H1 (cell line): ENCODE data around the gene WDR44. TPM values are rescaled to one million over a fixed set of nuclear protein-coding genes. Genes with fewer than 3 reads are reported as not detected.
"Not testable (repeated sequence)": the region's sequence is repeated elsewhere in the genome, so short reads cannot be mapped to it uniquely, and the experiment has no call there.

Source experiments
- CTCF ChIA-PET: fragments of 300-600 bp; sonication (Branson Sonifier 250); formaldehyde crosslinking; loops from one replicate; lab custom pipeline; 2021; ENCODE audit not compliant: partially characterized antibody; lab: Charles Lee
- POLR2A ChIA-PET: fragments of 300-600 bp; sonication (Branson Sonifier 250); formaldehyde crosslinking; loops from one replicate; lab custom pipeline; 2021; ENCODE audit warnings: inconsistent platforms; ENCODE audit not compliant: partially characterized antibody; lab: Charles Lee
- DNase-seq, 2 experiments: peaks; one replicate each; pipeline versions ENCODE4 v3.0.0 to v3.0.0-alpha.2; 2010 to 2022; ENCODE audit warnings: low spot score in 2 of 2, low read depth in 1 of 2, mixed read lengths in 1 of 2
- FAIRE-seq: peaks from 2 replicates; lab custom pipeline; 2011; peaks lifted over from hg19 to GRCh38; lab: Jason Lieb, UNC
- H2AFZ ChIP-seq: 2 replicates; pipeline ENCODE4 v1.8.1; 2012; ENCODE audit warnings: low read length, inconsistent platforms
- H2AK5ac ChIP-seq: 2 replicates; pipeline ENCODE4 v1.6.1; 2013; ENCODE audit warnings: low read depth, low read length
- H2BK120ac ChIP-seq: replicated peaks from 2 replicates; pipeline ENCODE3; 2013; ENCODE audit warnings: low read depth, low read length, inconsistent platforms
- H2BK12ac ChIP-seq: 2 replicates; pipeline ENCODE4 v1.6.1; 2013; ENCODE audit warnings: low read depth, low read length
- H2BK15ac ChIP-seq: 2 replicates; pipeline ENCODE4 v1.6.1; 2013; ENCODE audit warnings: low read length
- H2BK20ac ChIP-seq: 2 replicates; pipeline ENCODE4 v1.6.1; 2013; ENCODE audit warnings: low read length
- H2BK5ac ChIP-seq: 2 replicates; pipeline ENCODE4 v1.6.1; 2013; ENCODE audit warnings: low read depth, low read length
- H3K14ac ChIP-seq: 2 replicates; pipeline ENCODE4 v1.6.1; 2013; ENCODE audit warnings: inconsistent platforms; ENCODE audit not compliant: insufficient read length
- H3K18ac ChIP-seq: 2 replicates; pipeline ENCODE4 v1.6.1; 2013; ENCODE audit warnings: low read length; ENCODE audit errors: extremely low read depth
- H3K23ac ChIP-seq: 2 replicates; pipeline ENCODE4 v1.6.1; 2013; ENCODE audit warnings: inconsistent platforms; ENCODE audit not compliant: insufficient read length
- H3K23me2 ChIP-seq: 2 replicates; pipeline ENCODE4 v1.6.1; 2013; ENCODE audit warnings: low read depth, low read length
- H3K27ac ChIP-seq: 2 replicates; pipeline ENCODE4 v1.6.1; 2011; ENCODE audit warnings: low read depth, low read length, inconsistent platforms
- H3K27me3 ChIP-seq, 4 experiments: replicated peaks in 1 of 4; 1 replicate in 1 of 4; 2 replicates in 3 of 4; pipeline versions ENCODE4 v1.6.1 to v1.8.1; 2011 to 2013; ENCODE audit warnings: low read length in 3 of 4, mild to moderate bottlenecking in 3 of 4, inconsistent platforms in 2 of 4, mixed read lengths in 2 of 4, moderate library complexity in 1 of 4; ENCODE audit not compliant: control insufficient read depth in 3 of 4, insufficient read depth in 3 of 4; ENCODE audit errors: extremely low read depth in 1 of 4
- H3K36me3 ChIP-seq, 4 experiments: 2 replicates each; pipeline versions ENCODE4 v1.6.1 to v1.8.1; 2011 to 2013; ENCODE audit warnings: mild to moderate bottlenecking in 4 of 4, low read length in 3 of 4, moderate library complexity in 2 of 4, control low read depth in 1 of 4, inconsistent platforms in 1 of 4; ENCODE audit not compliant: insufficient read depth in 4 of 4, control insufficient read depth in 2 of 4
- H3K4ac ChIP-seq: replicated peaks from 2 replicates; pipeline ENCODE3; 2013; ENCODE audit warnings: low read length, low read depth, mixed read lengths, inconsistent platforms; ENCODE audit not compliant: insufficient read length
- H3K4me1 ChIP-seq, 4 experiments: replicated peaks in 1 of 4; 1 replicate in 1 of 4; 2 replicates in 3 of 4; pipeline versions ENCODE4 v1.6.1 to v1.8.1; 2011 to 2013; ENCODE audit warnings: low read length in 3 of 4, inconsistent platforms in 2 of 4, mixed read lengths in 1 of 4; ENCODE audit not compliant: insufficient read depth in 4 of 4, control insufficient read depth in 3 of 4
- H3K4me2 ChIP-seq, 2 experiments: 2 replicates each; pipeline versions ENCODE4 v1.6.1 to v1.8.1; 2011 to 2013; ENCODE audit warnings: low read depth in 2 of 2, low read length in 2 of 2, control low read depth in 1 of 2, inconsistent platforms in 1 of 2, mild to moderate bottlenecking in 1 of 2; ENCODE audit not compliant: insufficient read depth in 1 of 2
- H3K4me3 ChIP-seq, 4 experiments: fragments of 200-600, 300-600 bp in 1 of 4; sonication (generic), shearing (Covaris generic), sonication (Bioruptor Twin) in 1 of 4; 2 replicates each; pipeline versions ENCODE4 v1.5.1 to v1.8.1; 2011 to 2016; ENCODE audit warnings: low read length in 4 of 4, low read depth in 3 of 4, control low read depth in 2 of 4, inconsistent platforms in 2 of 4, mild to moderate bottlenecking in 2 of 4, mixed read lengths in 1 of 4, moderate library complexity in 1 of 4; ENCODE audit not compliant: insufficient read depth in 2 of 4; ENCODE audit errors: extremely low read depth in 1 of 4
- H3K56ac ChIP-seq: replicated peaks from 2 replicates; pipeline ENCODE3; 2013; ENCODE audit warnings: low read depth, mild to moderate bottlenecking, mixed read lengths, low read length, inconsistent platforms; ENCODE audit not compliant: insufficient read length
- H3K79me1 ChIP-seq: 2 replicates; pipeline ENCODE4 v1.6.1; 2013; ENCODE audit warnings: low read depth, low read length, control low read depth
- H3K79me2 ChIP-seq, 2 experiments: 2 replicates each; pipeline versions ENCODE4 v1.6.1 to v1.8.1; 2012 to 2013; ENCODE audit warnings: low read length in 2 of 2, mild to moderate bottlenecking in 2 of 2, inconsistent platforms in 1 of 2; ENCODE audit not compliant: insufficient read depth in 2 of 2, control insufficient read depth in 1 of 2
- H3K9ac ChIP-seq, 4 experiments: replicated peaks in 1 of 4; 1 replicate in 1 of 4; 2 replicates in 3 of 4; pipeline versions ENCODE4 v1.6.1 to v1.8.1; 2011 to 2013; ENCODE audit warnings: low read depth in 3 of 4, low read length in 3 of 4, control low read depth in 2 of 4, mild to moderate bottlenecking in 2 of 4, moderate library complexity in 2 of 4, inconsistent platforms in 1 of 4; ENCODE audit errors: extremely low read depth in 1 of 4
- H3K9me3 ChIP-seq, 2 experiments: 2 replicates each; pipeline versions ENCODE4 v1.6.1 to v1.8.1; 2012 to 2013; ENCODE audit warnings: mild to moderate bottlenecking in 2 of 2, moderate library complexity in 2 of 2, control low read depth in 1 of 2, inconsistent platforms in 1 of 2, low read depth in 1 of 2, low read length in 1 of 2, mixed read lengths in 1 of 2; ENCODE audit not compliant: insufficient read depth in 2 of 2
- H4K20me1 ChIP-seq, 2 experiments: replicated peaks in 1 of 2; 2 replicates each; pipeline versions ENCODE3 to v1.8.1; 2011 to 2013; ENCODE audit warnings: inconsistent platforms in 2 of 2, low read length in 2 of 2, mild to moderate bottlenecking in 1 of 2; ENCODE audit not compliant: insufficient read depth in 2 of 2, control insufficient read depth in 1 of 2
- H4K5ac ChIP-seq: 2 replicates; pipeline ENCODE4 v1.6.1; 2013; ENCODE audit warnings: low read length, low read depth, mixed read lengths, inconsistent platforms; ENCODE audit not compliant: insufficient read length
- H4K8ac ChIP-seq: 2 replicates; pipeline ENCODE4 v1.8.0; 2013; ENCODE audit warnings: mild to moderate bottlenecking, moderate library complexity, low read length, inconsistent platforms; ENCODE audit not compliant: insufficient read depth; ENCODE audit errors: extremely low read depth
- H4K91ac ChIP-seq: replicated peaks from 2 replicates; pipeline ENCODE3; 2013; ENCODE audit warnings: low read length, mixed read lengths, inconsistent platforms; ENCODE audit not compliant: insufficient read length
- CHD1 ChIP-seq: IDR thresholded peaks from 2 replicates; pipeline ENCODE4 v1.6.1; 2012; ENCODE audit warnings: low read depth, low read length, improper control_type of control experiment
- RFX5 ChIP-seq: IDR thresholded peaks from 2 replicates; pipeline ENCODE4 v1.6.1; 2011; ENCODE audit warnings: low read depth, low read length, improper control_type of control experiment, borderline replicate concordance
- WGBS, 2 experiments: shearing (Covaris generic) in 1 of 2; methylation state at CpG; one replicate each; pipeline versions ENCODE4 v1.1.6 to v1.1.7; 2013 to 2015; ENCODE audit warnings: low lambda C conversion rate in 2 of 2, mixed read lengths in 2 of 2, inconsistent platforms in 1 of 2, low coverage in 1 of 2, missing lambda C conversion rate in 1 of 2; ENCODE audit not compliant: insufficient replicate concordance in 2 of 2, insufficient coverage in 1 of 2, insufficient read length in 1 of 2; ENCODE audit errors: extremely low coverage in 1 of 2, missing lambda C conversion rate in 1 of 2; 5-methylcytosine and 5-hydroxymethylcytosine counted together
- polyA plus RNA-seq, 7 experiments: library from polyadenylated mRNA; depleted of rRNA in 3 of 7; stranded (reverse) in 5 of 7; unstranded in 2 of 7; fragments of >200 nt in 5 of 7; fragments of 200-250 nt in 2 of 7; gene quantifications; 1 replicate in 5 of 7; 2 replicates in 1 of 7; 4 replicates in 1 of 7; pipeline versions ENCODE4 v1.2.1 to v1.2.3, GENCODE V29; 2011 to 2013; ENCODE audit warnings: missing spikeins in 2 of 7, mixed read lengths in 2 of 7
- total RNA-seq: library from RNA; stranded (reverse); fragmentation: NEBNext Ultra II Directional; extraction: Animal tissue kit (Norgen Biotek cat#: 25700); gene quantifications from 2 replicates; pipeline ENCODE4 v1.2.1, GENCODE V29; 2021

WDR44 gene
- total and polyA plus RNA-seq, 2 of the 8 experiments (the other 6 are each of a cell fraction or from before 2014, with no cell fraction given), result 5.1 to 17.2 TPM

DNA sequence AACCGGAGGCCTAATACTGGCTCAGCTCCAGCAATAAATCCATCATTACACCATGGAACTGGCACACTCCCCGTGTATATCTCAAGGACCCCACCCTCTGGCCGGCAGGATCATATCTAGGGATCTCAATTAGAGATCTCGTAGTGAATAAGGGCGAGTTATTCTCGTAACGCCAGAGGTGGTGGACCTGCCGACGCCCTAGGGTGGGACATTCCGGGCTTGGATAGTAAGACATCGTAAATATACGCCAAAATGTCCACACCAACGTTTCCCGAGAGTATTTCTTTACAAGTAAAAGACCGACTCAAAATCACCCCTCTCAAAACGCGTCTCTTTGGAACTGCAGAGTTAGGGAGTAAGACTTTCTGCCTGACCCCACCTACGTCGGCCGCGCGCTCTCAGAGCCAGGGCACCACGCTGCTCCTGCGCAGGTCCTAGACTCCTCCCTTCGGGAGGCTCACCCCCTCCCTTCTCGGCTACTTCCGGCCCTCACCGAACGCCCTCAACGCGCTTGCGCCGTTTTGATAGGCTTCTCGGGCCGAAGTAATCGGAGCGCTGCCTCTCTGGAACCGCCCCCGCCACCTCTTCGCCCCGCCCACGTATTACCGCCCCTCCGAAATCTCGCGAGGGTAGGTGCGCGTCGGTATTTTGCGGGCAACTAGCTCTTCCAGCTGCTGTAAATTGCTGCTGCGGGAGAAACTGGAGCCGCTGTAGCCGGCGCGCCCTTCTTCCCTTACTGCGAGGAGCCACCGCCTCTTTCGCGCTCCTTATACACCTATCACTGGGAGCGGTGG is at the start of gene WDR44 (continued):
- TF ChIP-seq CHD1 (no peak), RFX5 (no peak)

GRCh38 chrX:118305827-118306226 is 40.1 kb upstream of the WDR44 start:
- H4K8ac ChIP-seq, H3K14ac ChIP-seq, H3K56ac ChIP-seq, H3K4me3 ChIP-seq, H3K36me3 ChIP-seq, H3K23me2 ChIP-seq, H2BK12ac ChIP-seq, H2BK15ac ChIP-seq, H3K4me1 ChIP-seq, H4K20me1 ChIP-seq, H4K5ac ChIP-seq, H4K91ac ChIP-seq, H3K18ac ChIP-seq, DNase-seq, H3K79me2 ChIP-seq, H2BK20ac ChIP-seq, H3K4ac ChIP-seq, H3K4me2 ChIP-seq, H3K9ac ChIP-seq, H2BK5ac ChIP-seq, H3K79me1 ChIP-seq, H3K23ac ChIP-seq, H3K27me3 ChIP-seq, H2AK5ac ChIP-seq, POLR2A ChIA-PET, H3K27ac ChIP-seq, H2BK120ac ChIP-seq, H2AFZ ChIP-seq, CTCF ChIA-PET, FAIRE-seq: not testable (repeated sequence)
- peaks cover 4 to 17% of the 10 kb centered on the region in 2 experiments; a peak in 2 of 4 replicates for H3K9me3 ChIP-seq
- no CpG with 5 or more reads among the region's 2 CpGs for WGBS, 2 experiments
